ENCODE results near the gene AMOTL2.

AMOTL2 gene

DNA sequence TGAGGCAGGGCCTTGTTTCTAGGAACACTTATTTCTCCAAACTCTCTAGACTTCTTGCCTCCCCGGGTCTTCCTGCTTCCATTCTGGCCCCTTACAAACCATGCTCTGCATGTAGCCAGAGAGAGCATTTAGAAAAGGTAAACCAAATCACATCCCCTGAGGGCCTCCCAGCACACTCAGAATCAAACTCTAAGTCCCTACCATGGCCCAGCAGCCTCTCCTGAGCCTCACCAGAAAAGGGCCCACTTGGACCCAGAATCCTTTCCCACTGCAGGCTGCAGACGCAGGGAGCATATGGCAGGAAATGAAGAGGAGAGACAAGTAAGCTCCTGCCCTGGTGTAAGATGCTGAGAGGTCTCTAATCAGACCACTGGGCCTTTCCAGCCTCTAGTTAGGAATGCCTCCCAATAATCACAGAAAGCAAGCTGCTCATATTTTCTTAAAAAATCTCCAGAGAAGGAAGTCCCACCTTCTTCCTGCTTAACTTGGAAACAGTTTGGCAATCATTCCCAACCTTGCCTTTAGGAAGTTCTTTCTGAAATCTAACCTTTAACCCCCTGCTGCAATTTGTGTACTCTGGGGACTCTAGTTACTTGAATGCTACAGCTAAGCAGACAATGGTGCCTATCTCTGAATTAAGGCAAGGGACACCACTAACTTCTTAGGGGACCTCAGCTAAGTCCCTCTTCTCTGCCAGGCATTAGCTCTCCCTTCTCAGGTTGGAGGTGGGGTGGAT is 4.2 kb downstream of the AMOTL2 start:
- DNase-seq (ENCODE audit: low read depth, low spot score): no peak
- H3K4me3 ChIP-seq (ENCODE audit: insufficient read length, low read depth): no peak overlapping the region

DNA sequence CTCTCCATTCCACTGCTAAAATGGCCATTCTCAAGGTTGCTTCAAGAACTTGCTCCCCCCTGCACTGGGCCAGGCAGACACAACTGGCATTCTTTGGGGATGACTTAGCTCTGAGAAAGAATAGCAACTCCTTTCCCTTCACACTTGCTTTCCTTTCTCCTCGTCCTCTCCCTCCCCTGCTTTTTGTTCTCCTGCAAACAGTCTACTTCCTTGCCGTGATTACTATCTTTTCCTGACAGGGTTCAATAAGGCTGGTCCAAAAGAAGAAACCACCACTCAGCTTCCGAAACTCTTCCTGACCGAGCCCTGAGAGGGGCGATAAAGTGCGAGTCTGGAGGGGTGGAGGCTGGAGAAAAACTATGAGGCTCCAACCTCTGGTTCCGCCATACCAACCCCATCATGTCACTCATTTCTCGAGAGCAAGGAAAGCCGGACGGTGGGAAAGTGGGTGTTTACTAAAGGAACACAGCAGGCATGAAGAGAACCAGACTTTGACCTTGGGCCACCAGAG is 5.0 kb downstream of the AMOTL2 start:
- peaks cover 62% of the 10 kb centered on the region for H3K4me1 ChIP-seq (ENCODE audit: insufficient read depth, insufficient read length)
- no peak overlapping the region for H3K4me3 ChIP-seq (ENCODE audit: insufficient read length, low read depth)
- H3K36me3 ChIP-seq (ENCODE audit: insufficient read depth, insufficient read length, low read length): peaks cover 92% of the 10 kb centered on the region
- no peaks in the 10 kb centered on the region for H3K27me3 ChIP-seq (ENCODE audit: insufficient read depth, insufficient read length)
- no peaks in the 10 kb centered on the region for H3K9me3 ChIP-seq (ENCODE audit: insufficient read depth, low read length)
- no peak overlapping the region for H3K9ac ChIP-seq (ENCODE audit: insufficient read length, low read depth)
- DNase-seq (ENCODE audit: low read depth, low spot score): no peak
- TF ChIP-seq SUZ12 (IDR thresholded peaks at IDR 0.05; ENCODE audit: extremely low read depth, insufficient read depth, insufficient read length): no peak
- TF ChIP-seq ZNF274 (IDR thresholded peaks at IDR 0.05; ENCODE audit: low read depth, low read length): no peak
- TF ChIP-seq YY1 (IDR thresholded peaks at IDR 0.05; ENCODE audit: insufficient read depth, insufficient read length): no peak

More for the DNA sequence above, 4.2 kb downstream of the AMOTL2 start:
- Histone ChIP-seq H3K9me3 (ENCODE audit: insufficient read depth, low read length) (no peaks in the 10 kb centered on the region), H3K4me1 (ENCODE audit: insufficient read depth, insufficient read length) (peaks cover 55% of the 10 kb centered on the region), H3K36me3 (ENCODE audit: insufficient read depth, insufficient read length, low read length) (peaks cover 86% of the 10 kb centered on the region), H3K27me3 (ENCODE audit: insufficient read depth, insufficient read length) (no peaks in the 10 kb centered on the region), H3K9ac (ENCODE audit: insufficient read length, low read depth) (no peak overlapping the region)
- TF ChIP-seq YY1 (IDR thresholded peaks at IDR 0.05; ENCODE audit: insufficient read depth, insufficient read length) (no peak), SUZ12 (IDR thresholded peaks at IDR 0.05; ENCODE audit: extremely low read depth, insufficient read depth, insufficient read length) (no peak), ZNF274 (IDR thresholded peaks at IDR 0.05; ENCODE audit: low read depth, low read length) (no peak)

DNA sequence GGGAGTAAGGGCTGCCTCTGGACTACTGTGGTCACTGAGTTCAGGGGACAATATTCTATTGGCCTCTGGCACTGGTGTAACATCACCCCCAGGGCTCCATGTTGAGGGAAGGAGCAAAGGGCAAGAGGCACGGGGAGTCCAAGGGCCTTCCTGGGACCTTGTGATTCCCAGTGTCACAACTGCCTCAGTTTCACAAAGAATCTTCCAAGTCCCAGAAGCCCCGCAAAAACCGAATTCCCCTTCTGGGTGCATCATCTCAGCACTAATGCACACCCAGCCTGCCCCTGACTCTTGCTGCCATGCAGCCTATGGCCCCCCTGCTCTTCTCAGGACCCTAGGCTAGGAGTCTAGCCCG is 5.5 kb downstream of the AMOTL2 start:
- no peak overlapping the region for H3K4me3 ChIP-seq (ENCODE audit: insufficient read length, low read depth)
- H3K9me3 ChIP-seq (ENCODE audit: insufficient read depth, low read length): no peaks in the 10 kb centered on the region
- H3K9ac ChIP-seq (ENCODE audit: insufficient read length, low read depth): no peak overlapping the region
- H3K4me1 ChIP-seq (ENCODE audit: insufficient read depth, insufficient read length): peaks cover 63% of the 10 kb centered on the region
- TF ChIP-seq YY1 (IDR thresholded peaks at IDR 0.05; ENCODE audit: insufficient read depth, insufficient read length) (no peak), ZNF274 (IDR thresholded peaks at IDR 0.05; ENCODE audit: low read depth, low read length) (no peak), SUZ12 (IDR thresholded peaks at IDR 0.05; ENCODE audit: extremely low read depth, insufficient read depth, insufficient read length) (no peak)
- DNase-seq (ENCODE audit: low read depth, low spot score): no peak
- no peaks in the 10 kb centered on the region for H3K27me3 ChIP-seq (ENCODE audit: insufficient read depth, insufficient read length)
- H3K36me3 ChIP-seq (ENCODE audit: insufficient read depth, insufficient read length, low read length): peaks cover 93% of the 10 kb centered on the region

DNA sequence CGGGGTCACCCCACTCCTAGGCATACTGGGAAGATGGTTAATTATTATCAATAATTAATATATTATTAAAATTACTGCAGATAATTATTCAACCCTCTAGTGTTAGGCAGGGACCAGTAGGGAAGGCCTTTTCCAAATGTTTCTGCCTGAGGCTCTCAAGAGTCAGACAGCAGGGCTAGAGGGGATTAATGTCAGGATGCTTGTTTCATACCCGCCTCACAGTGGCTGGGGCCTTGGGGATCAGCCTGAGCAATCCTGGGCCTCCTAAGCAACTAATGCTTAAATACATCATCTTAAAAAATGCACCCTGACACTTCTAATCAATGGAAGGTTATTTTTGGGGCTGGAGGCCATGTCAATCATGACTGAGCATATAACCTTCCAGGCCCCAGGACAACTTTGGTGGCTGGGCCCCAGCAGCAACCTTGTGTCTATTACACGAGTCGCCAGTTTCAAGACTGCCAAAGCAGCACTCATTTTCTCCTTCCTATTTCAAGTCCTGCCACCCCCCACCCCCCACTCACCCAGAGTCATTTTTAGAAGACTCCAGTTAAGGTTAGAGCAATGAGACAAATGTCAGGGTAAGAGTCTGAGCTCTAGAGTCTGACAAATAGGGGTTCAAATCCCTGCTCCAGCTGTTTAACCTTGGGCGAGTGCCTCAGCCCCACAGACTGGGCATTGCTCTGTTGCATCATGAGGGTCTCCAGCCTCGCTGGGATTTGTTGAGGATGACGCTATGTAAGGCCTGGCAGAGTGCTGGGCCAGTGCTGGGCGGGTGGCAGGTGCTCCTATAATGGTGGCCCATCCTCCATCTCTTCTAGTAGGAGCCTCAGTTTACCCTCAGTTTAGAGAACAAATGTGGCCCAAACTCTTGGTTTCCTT is 6.1 kb downstream of the AMOTL2 start:
- peaks cover 94% of the 10 kb centered on the region for H3K36me3 ChIP-seq (ENCODE audit: insufficient read depth, insufficient read length, low read length)
- peaks cover 69% of the 10 kb centered on the region for H3K4me1 ChIP-seq (ENCODE audit: insufficient read depth, insufficient read length)
- H3K9me3 ChIP-seq (ENCODE audit: insufficient read depth, low read length): no peaks in the 10 kb centered on the region
- TF ChIP-seq SUZ12 (IDR thresholded peaks at IDR 0.05; ENCODE audit: extremely low read depth, insufficient read depth, insufficient read length) (no peak), YY1 (IDR thresholded peaks at IDR 0.05; ENCODE audit: insufficient read depth, insufficient read length) (no peak), ZNF274 (IDR thresholded peaks at IDR 0.05; ENCODE audit: low read depth, low read length) (no peak)
- H3K27me3 ChIP-seq (ENCODE audit: insufficient read depth, insufficient read length): no peaks in the 10 kb centered on the region
- H3K9ac ChIP-seq (ENCODE audit: insufficient read length, low read depth): no peak overlapping the region
- H3K4me3 ChIP-seq (ENCODE audit: insufficient read length, low read depth): no peak overlapping the region
- DNase-seq (ENCODE audit: low read depth, low spot score): no peak

DNA sequence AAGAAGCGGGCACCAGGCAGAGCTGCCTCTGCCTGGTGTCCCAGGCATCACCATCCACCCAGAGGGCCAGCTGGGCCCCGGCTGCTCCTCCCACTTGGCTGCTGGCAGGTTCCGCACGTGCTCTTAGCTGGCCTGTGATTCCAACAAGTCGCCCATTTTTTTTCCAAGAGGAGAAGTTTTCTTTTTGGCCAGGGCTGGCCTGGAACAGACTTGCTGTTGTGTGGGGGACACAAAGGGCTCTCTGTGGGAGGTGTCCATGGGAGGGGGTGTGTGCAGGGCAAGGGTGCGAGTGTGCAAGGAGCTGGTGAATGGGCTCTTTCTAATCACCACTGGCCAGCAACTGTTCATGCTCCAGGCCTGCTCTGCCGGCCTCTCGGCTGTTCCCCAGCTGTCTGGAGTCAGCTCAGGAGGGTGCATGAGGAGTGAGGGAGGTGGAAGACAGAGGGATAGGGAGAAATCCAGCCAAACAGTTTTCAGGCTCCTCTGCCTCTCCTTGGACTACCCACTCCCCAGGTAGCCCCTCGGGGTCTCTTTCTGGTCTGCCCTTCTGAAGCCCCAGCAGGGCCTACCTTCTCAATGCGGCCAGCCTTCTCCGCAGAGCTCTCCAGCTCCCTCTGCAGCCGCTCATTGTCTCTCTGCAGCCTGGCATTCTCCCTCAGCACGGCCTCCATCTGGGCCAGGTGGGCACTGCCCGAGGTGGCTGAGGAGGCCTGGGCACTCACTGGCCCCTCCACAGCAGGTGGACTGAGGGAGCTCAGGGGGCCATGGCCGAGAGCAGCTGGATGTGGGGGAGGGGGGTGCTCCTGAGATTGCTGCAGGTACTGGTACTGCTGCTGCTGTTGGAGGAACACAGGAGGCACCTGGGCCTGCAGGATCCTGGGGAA is 7.1 kb downstream of the AMOTL2 start:
- Histone ChIP-seq H3K27me3 (ENCODE audit: insufficient read depth, insufficient read length) (no peaks in the 10 kb centered on the region), H3K9ac (ENCODE audit: insufficient read length, low read depth) (no peak overlapping the region), H3K4me3 (ENCODE audit: insufficient read length, low read depth) (no peak overlapping the region), H3K4me1 (ENCODE audit: insufficient read depth, insufficient read length) (peaks cover 67% of the 10 kb centered on the region), H3K9me3 (ENCODE audit: insufficient read depth, low read length) (no peaks in the 10 kb centered on the region), H3K36me3 (ENCODE audit: insufficient read depth, insufficient read length, low read length) (peaks cover 94% of the 10 kb centered on the region)
- DNase-seq (ENCODE audit: low read depth, low spot score): no peak
- TF ChIP-seq ZNF274 (IDR thresholded peaks at IDR 0.05; ENCODE audit: low read depth, low read length): no peak
- TF ChIP-seq SUZ12 (IDR thresholded peaks at IDR 0.05; ENCODE audit: extremely low read depth, insufficient read depth, insufficient read length): no peak
- TF ChIP-seq YY1 (IDR thresholded peaks at IDR 0.05; ENCODE audit: insufficient read depth, insufficient read length): no peak

DNA sequence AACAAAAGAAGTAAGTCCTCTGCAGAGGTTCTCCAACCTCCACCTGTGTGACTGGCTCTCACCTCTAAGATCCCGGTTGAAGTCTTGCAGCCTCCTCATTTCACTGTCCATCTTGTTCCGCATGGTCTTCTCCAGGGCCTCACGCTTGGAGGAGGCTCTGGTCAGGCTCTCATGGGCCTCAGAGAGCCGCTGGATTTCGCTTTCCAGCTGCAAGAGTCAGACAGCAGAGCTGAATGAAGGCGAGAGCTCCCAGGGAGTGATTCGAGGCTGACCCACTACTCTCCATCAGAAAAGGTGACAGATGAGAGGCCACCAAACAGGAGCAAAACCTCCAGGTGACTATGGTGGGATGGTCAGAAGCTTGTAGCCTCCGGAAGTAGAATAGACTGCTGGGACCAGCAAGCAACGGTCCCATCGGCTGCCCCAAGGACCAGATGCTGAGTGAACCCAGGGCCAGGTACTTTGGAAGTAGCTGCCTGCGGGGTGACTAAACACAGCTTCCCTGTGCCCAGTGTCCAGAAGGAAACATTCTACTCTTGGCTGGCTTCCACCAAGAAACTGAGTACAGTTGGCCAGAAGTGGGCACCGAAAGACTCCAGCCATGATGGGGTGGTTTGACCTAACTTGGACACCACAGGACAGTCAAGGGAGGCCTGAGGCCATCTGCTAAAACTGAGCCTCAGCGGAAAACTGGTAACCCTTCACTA is 7.9 kb downstream of the AMOTL2 start:
- no peak overlapping the region for H3K4me3 ChIP-seq (ENCODE audit: insufficient read length, low read depth)
- no peaks in the 10 kb centered on the region for H3K27me3 ChIP-seq (ENCODE audit: insufficient read depth, insufficient read length)
- peaks cover 62% of the 10 kb centered on the region for H3K4me1 ChIP-seq (ENCODE audit: insufficient read depth, insufficient read length)
- H3K36me3 ChIP-seq (ENCODE audit: insufficient read depth, insufficient read length, low read length): peaks cover 94% of the 10 kb centered on the region
- DNase-seq (ENCODE audit: low read depth, low spot score): no peak
- H3K9me3 ChIP-seq (ENCODE audit: insufficient read depth, low read length): no peaks in the 10 kb centered on the region
- TF ChIP-seq ZNF274 (IDR thresholded peaks at IDR 0.05; ENCODE audit: low read depth, low read length) (no peak), YY1 (IDR thresholded peaks at IDR 0.05; ENCODE audit: insufficient read depth, insufficient read length) (no peak), SUZ12 (IDR thresholded peaks at IDR 0.05; ENCODE audit: extremely low read depth, insufficient read depth, insufficient read length) (no peak)
- H3K9ac ChIP-seq (ENCODE audit: insufficient read length, low read depth): no peak overlapping the region
